AG04449 (cell line): Measurements from ENCODE around the gene ISX.
"Not testable (repeated sequence)": the region's sequence is repeated elsewhere in the genome, so short reads cannot be mapped to it uniquely, and the experiment has no call there.

Experiments used
- CTCF ChIA-PET: fragments of 350-600 bp; formaldehyde crosslinking; extraction: SDS; loops from one replicate; lab custom pipeline; 2021; ENCODE audit warnings: antibody characterized with exemption; lab: Yijun Ruan, JAX
- POLR2A ChIA-PET: fragments of 400-600, 350-600 bp; formaldehyde crosslinking; extraction: SDS; loops from one replicate; lab custom pipeline; 2020; ENCODE audit warnings: antibody characterized with exemption, inconsistent platforms; lab: Yijun Ruan, JAX
- DNase-seq: peaks from one replicate; pipeline ENCODE4 v3.0.0-alpha.2; 2010; ENCODE audit warnings: low read depth, low spot score
- H3K4me3 ChIP-seq: 2 replicates; pipeline ENCODE4 v1.5.1; 2011; ENCODE audit warnings: low read depth, mild to moderate bottlenecking, control low read depth, low read length
- CTCF ChIP-seq: IDR thresholded peaks from one replicate; pipeline ENCODE4 v1.5.1; 2011; ENCODE audit warnings: mild to moderate bottlenecking, moderate library complexity, low read length, control low read depth, inconsistent platforms; ENCODE audit not compliant: insufficient read depth; ENCODE audit errors: missing control alignments

Gene ISX

GRCh38 chr22:35046744-35047462 is 19.1 kb upstream of the ISX start:
- ChIA-PET POLR2A (no interaction called here), CTCF (interaction anchor here (0.9 to 1.8 kb wide), 3 partner anchors 104 to 185 kb away, joined by 3 to 6 read pairs (median 5); no protein-coding TSS in a partner anchor)
- DNase-seq: no peak
- no peak overlapping the region for H3K4me3 ChIP-seq
- TF ChIP-seq CTCF: no peak

DNA sequence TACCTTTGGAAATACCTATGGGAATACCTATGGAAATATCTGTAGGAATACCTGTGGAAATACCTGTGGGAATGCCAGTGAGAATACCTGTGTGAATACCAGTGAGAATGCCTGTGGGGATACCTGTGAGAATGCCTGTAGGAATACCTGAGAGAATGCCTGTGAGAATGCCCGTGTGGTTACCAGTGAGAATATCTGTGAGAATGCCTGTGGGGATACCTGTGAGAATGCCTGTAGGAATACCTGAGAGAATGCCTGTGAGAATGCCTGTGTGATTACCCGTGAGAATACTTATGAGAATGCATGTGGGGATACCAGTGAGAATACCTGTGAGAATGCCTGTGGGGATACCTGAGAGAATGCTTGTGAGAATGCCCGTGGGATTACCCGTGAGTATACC is 15.9 kb upstream of the ISX start:
- DNase-seq, H3K4me3 ChIP-seq, POLR2A ChIA-PET, CTCF ChIA-PET: not testable (repeated sequence)

- TF ChIP-seq CTCF: no peak
- no peak overlapping the region for H3K4me3 ChIP-seq
- CTCF ChIA-PET: no interaction called here
- DNase-seq: no peak
- POLR2A ChIA-PET: no interaction called here
These were observed 14.9 kb upstream of the ISX start for GRCh38 chr22:35051013-35051535.

- CTCF ChIA-PET: no interaction called here
- no peak for TF ChIP-seq CTCF
- no peak overlapping the region for H3K4me3 ChIP-seq
- DNase-seq: no peak
- POLR2A ChIA-PET: no interaction called here
These were observed 14.2 kb upstream of the ISX start for GRCh38 chr22:35051791-35052190.

GRCh38 chr22:35053060-35053835 is 12.7 kb upstream of the ISX start:
- no peak for TF ChIP-seq CTCF
- ChIA-PET POLR2A (no interaction called here), CTCF (interaction anchor here (1.2 kb wide), 1 partner anchor 10 kb away, joined by 4 read pairs; no protein-coding TSS in a partner anchor)
- DNase-seq: no peak
- H3K4me3 ChIP-seq: no peak overlapping the region

GRCh38 chr22:35054064-35054463 is 11.9 kb upstream of the ISX start:
- ChIA-PET CTCF (no interaction called here), POLR2A (no interaction called here)
- no peak for DNase-seq
- no peak for TF ChIP-seq CTCF
- no peak overlapping the region for H3K4me3 ChIP-seq
